T-helper 22 cell (primary cell): ENCODE measurements around the gene MAP1S.

ENCODE experiments used
- DNase-seq: peaks from one replicate; pipeline ENCODE4 v3.0.0-alpha.2; 2020; ENCODE audit warnings: low read depth

The MAP1S gene

GRCh38 chr19:17735410-17735809, 16.1 kb downstream of the MAP1S start:
- DNase-seq: no peak

GRCh38 chr19:17737690-17738153, 18.4 kb downstream of the MAP1S start:
- DNase-seq: no peak

- no peak for DNase-seq
Observed at GRCh38 chr19:17739121-17739875, 20.0 kb downstream of the MAP1S start.

GRCh38 chr19:17741456-17741855, 22.2 kb downstream of the MAP1S start:
- DNase-seq: no peak

GRCh38 chr19:17743874-17744580, 24.7 kb downstream of the MAP1S start:
- no peak for DNase-seq

GRCh38 chr19:17747205-17748098, 28.2 kb downstream of the MAP1S start:
- DNase-seq: peak; percentile 91

GRCh38 chr19:17748884-17749638, 29.8 kb downstream of the MAP1S start:
- DNase-seq: no peak

- no peak for DNase-seq
Observed at GRCh38 chr19:17749912-17750317, 30.6 kb downstream of the MAP1S start.

GRCh38 chr19:17751103-17751911, 32.0 kb downstream of the MAP1S start, which contains the start of gene FCHO1:
TSS of gene FCHO1 (plus strand) at chr19:17751477. CDS start at chr19:17755165, 3,688 bp downstream.
- peak; percentile 84 for DNase-seq

GRCh38 chr19:17751912-17752273, 32.6 kb downstream of the MAP1S start:
- no peak for DNase-seq

- no peak for DNase-seq
Observed at GRCh38 chr19:17752865-17753639, 33.8 kb downstream of the MAP1S start.

- DNase-seq: no peak
Observed at GRCh38 chr19:17753976-17754375, 34.7 kb downstream of the MAP1S start.

- DNase-seq: no peak
Observed at GRCh38 chr19:17754634-17755442, 35.6 kb downstream of the MAP1S start.

- no peak for DNase-seq
Observed at GRCh38 chr19:17755443-17755890, 36.2 kb downstream of the MAP1S start.

GRCh38 chr19:17755977-17756670, 36.8 kb downstream of the MAP1S start:
- DNase-seq: peak; percentile 18

- no peak for DNase-seq
Observed at GRCh38 chr19:17757125-17757524, 37.8 kb downstream of the MAP1S start.

GRCh38 chr19:17758515-17758914, 39.2 kb downstream of the MAP1S start:
- DNase-seq: no peak

- DNase-seq: no peak
Observed at GRCh38 chr19:17761148-17761547, 41.9 kb downstream of the MAP1S start.
